HG03045 (cell line): ENCODE measurements around the gene TMEM250.

Experiments
- ATAC-seq: cut with Tn5 transposase; IDR thresholded peaks from one replicate; pipeline ENCODE4 v1.9.1; 2021; ENCODE audit warnings: mild to moderate bottlenecking, moderate library complexity; ENCODE audit not compliant: unreplicated experiment

Gene TMEM250

DNA sequence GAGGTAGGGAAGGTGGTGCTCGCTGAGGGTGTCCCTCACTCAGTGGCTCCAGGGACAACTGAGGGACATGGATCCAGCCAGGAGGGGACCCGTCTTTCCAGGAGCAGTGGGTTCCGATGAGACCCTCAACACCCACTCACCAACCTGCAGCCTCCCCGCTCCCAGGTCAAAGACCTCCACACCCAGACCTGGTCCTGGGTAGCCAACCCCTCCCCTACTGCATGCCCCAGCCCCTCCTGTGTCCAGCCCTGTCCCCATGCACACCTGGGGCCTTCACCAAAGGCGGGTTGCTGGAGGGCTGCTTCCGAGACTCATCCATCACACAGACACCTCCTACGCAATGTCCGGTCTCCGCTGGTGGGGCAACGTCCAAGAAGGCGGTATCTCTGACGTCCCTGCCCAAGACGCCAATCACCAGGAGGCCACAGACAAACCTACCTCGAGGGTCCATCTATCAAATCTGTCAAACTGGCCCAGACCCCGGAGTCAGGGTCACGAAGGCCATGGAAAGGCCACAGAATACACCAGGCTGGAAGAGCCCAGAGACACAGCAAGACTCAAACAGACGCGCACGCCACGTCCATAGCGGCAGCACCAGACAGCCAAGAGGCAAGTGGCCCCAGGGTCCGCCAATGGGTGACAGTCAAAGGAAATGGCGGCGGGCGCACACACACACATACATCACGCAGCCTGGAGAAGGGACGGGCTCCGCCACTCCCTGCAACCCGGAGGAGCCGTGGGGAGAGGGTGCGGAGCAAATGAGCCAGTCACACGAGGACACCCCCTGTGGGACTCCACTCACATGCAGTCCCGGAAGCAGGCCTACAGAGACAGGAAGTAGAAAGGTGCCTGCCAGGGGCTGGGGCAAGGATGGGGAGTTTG lies 34.4 kb downstream of the TMEM250 start:
- ATAC-seq, result no peak

DNA sequence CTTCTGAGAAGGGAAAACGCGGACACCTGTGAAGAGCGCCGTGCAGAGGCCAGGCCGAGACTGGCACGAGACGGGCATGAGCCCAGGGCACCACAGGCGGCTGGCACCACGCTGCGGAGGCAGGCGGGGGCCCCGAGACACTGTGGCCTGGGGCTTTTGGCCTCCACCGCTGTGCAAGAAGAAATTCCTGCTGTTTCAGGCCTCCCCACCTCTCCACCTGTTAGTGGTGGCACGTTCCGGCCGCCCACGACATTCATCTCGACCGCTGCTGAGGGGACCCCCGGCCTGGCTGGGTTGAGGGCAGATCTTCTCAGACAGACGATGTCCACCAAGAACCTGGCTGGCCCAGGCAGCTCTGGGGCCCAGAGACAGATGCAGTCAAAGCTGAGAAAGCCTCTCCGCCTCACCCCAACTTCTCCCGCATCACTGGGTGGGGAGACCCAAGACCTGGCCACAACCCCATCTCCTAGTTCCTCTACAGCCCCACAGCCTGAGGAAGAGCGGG lies 35.1 kb downstream of the TMEM250 start:
- no peak for ATAC-seq

DNA sequence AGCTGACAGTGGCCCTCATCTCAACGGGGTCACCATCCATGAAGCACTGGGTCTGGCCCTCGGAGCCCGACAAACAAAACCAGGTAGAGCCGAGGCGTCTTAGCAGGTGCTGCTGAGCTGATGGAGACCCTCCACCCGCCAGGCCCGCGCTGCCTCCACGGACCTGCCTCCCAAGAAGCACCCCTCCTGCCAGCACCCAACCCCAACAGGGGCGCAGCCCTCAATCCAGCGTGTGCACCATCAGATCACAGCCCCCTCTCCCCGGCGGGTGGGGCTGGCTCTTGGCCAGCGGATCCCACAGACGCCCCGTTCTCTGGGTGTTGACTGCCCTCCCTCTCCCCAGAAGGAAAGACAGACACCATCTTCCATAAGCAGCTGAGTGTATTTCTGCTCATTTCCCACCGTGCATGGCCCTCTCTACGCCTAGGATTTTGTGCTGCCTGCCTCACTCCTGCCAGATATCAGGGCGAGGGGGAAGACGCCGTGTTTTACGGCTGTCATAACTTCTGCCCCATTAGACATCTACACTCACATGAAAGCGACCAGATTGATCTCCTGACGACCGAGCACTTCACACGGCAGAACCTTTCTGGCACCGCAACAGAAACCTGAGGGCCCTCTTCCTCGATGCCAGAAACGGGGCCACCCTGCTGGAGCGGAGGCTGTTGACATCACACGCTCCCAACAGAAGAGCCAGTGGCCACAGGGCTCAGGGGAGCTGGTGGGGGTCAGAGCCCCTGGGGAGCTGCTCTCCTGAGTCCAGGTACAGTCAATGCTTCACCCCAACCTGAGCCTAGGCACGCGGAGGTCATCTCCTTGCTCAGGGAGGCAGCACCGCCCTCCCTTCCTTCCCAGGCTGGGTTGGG lies 35.9 kb downstream of the TMEM250 start:
- no peak for ATAC-seq

DNA sequence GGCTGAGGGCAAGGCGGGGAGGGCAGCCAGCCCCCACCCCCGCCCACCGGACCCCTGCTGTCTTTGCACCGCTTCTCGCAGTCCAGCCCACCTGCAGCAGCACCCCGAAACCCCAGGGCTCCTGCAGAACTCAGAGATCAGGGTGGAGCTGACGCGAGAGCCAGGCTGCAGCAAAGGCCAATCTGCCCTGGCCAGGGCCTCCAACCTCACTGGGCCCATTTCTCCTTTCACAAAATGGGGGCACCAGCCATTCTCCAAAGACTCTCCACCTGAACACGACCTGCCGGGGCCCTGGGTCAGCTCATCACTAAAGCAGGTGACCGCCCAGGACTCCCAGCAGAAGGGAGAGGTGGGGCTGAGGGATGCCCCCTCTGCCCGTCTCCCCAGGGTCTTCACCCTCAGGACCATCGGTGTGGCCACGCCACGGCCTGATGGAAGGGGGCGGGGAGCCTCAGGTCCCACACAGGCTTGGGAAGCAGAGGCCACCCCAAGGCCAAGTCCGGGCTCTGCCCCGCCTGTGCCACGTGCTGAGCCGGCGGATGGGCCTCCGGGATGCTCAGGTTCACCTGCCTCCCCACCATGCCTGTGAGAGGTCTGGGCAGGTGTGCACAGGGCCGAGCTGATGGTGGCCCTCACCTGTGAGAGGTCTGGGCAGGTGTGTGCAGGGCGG lies 36.7 kb downstream of the TMEM250 start:
- no peak for ATAC-seq

DNA sequence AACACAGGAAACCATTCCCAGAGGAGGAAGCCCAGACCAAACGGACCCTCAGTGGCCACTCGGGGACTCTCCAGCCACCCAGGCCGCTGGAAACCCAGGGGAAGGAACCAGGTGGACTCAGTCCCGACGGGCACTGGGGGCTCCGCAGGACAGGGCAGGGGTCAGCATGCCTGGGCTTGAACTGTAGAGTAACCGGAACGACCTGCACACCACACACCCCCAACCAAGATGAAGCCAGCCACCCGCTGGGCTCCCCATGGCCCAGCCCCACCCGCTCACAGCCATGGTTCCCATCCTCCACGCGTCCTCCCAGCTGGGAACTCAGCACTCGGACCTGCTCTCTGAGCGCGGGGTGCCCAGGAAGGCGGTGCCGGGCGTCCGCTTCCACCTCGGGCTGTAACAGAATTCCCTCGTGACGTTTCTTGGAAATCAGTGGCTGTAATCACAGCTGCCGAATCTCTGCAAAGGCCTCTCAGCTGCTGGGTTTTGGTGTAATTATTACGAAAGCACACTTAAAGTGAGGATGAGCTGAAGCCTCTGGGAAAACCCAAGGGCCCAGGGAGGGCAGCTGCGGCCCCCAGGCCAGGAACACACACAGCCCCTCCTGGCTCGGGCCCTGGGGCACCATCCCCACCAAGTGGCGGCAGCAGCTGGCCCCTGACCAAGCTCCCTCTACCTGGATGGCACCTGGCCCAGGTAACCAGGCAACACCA lies 37.4 kb downstream of the TMEM250 start:
- no peak for ATAC-seq

DNA sequence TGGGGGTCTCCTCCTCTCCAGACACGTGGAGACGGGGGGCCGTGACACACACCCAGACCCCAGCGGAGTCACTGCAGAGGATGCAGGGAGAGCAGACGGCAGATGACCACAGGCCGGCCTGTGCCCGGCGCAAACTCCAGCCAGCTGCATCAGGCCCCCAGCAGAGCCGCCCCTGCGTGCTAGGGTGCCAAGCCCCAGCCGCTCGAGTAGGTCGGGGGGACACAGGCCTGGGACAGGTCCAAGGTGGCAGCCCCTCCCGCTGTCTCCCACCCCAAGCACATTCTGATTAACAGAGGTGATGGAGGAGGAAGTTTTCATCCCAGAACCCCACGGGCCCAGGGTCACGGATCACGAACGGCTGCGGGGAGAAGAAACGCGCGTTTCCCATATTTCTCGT lies 38.0 kb downstream of the TMEM250 start:
- no peak for ATAC-seq

DNA sequence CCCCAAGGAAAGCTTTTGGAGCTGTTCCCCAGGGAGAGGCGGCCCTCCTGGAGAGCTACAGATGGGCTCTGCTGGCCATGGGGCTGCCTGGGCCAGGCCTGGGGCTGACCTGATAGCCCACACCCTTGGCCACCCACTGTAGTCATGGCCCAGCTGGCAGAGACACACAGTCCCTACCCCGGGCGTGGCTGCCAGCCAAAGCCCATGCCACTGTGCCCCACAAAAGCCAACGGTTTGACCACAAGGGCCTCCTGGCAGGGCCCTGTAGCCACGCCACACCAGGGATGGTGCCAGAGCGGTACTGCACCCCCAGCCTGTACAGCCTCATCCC lies 38.8 kb downstream of the TMEM250 start:
- ATAC-seq, result no peak

DNA sequence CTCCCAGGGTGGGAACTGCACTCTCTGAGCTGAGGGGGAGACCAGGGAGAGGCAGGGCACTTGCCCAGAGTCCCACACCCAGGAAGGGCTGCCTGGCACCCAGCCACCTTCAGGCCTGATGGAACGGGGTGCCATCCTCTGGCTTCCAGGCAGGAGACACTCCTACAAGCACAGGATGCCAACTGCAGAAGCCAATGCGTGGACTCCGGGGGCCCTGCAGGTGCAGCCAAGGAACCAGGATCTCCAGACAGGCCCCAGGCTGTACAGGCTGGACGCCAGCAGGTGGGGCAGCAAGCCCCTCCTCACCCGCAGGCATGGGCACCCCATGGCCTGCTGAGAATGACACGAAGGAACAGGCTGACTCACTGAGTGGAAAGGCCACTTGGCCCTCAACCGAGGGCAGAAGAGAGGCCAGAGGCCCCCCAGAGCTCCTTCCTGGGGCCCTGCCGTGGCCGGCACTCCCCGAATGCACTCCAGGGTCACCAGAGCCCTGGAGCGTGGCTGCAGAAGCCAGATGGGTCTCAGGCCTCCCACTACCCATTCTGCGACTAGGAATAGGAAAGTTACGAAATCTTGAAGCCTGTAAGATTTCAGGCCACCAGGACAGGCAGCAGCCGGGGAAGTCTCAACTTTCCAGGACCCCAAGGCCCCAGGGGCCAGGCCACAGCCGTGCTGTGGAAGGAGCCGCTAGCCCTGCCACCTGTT lies 39.3 kb downstream of the TMEM250 start:
- ATAC-seq, result no peak

DNA sequence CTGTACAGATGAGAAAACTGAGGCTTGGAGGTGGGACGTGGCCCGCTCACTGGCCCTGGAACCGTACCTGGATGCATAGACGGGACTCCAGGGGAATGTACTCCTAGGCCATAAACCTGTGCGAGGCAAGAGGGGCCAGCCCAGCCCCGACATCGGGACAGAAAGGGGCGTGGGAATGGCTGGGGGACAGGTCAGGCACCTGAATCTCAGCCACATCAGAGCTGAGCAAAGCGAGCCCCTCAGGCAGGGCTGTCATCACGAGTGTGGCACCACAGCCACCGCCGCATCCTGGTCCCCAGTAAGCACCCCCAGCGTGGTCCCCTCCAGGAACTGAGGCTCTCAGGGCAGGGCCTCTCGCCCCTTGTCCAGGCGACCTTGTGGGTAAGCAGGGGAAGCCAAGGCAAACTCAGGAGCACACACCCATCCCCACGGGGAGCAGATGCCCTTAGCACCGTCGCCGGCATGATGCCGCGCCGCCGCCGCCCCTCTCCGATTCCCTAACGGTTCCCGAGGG lies 40.1 kb downstream of the TMEM250 start:
- ATAC-seq, result no peak

DNA sequence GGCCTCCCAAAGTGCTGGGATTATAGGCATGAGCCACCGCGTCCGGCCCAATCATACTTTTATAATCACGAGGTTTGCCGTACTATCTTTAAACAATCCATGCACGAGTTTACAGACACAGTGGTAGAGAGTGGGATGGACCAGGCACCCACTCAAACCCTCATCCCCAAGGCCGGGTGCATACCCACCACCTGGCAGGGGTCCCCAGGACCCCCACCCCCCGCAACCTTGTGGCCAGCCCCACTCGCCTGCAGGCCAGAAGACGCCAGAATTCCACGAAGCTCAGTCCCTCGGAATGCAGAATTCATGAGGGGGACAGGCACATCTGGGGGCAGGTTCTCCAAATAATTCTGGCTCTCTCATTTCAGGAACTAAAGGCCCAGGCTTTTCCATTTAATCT lies 40.7 kb downstream of the TMEM250 start:
- ATAC-seq, result no peak

DNA sequence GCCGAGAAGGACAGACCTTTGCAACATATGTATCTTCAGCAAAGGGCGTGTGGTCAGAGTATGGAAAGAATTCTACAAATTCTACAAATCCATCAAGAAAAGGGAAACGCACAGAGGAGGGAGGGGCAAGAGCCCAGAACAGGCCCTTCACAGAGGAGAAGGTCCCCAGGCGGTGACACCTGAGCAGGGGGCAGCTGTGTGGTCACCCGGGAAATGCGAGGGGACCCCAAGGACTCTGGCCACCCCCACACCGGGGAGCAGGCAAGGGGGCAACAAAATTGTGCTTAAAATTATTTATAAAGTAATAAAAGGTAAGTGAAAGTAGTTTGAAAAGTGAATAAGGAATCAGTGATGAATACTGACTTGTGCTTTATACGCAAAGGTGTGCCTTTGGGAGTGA lies 41.2 kb downstream of the TMEM250 start:
- ATAC-seq, result no peak

DNA sequence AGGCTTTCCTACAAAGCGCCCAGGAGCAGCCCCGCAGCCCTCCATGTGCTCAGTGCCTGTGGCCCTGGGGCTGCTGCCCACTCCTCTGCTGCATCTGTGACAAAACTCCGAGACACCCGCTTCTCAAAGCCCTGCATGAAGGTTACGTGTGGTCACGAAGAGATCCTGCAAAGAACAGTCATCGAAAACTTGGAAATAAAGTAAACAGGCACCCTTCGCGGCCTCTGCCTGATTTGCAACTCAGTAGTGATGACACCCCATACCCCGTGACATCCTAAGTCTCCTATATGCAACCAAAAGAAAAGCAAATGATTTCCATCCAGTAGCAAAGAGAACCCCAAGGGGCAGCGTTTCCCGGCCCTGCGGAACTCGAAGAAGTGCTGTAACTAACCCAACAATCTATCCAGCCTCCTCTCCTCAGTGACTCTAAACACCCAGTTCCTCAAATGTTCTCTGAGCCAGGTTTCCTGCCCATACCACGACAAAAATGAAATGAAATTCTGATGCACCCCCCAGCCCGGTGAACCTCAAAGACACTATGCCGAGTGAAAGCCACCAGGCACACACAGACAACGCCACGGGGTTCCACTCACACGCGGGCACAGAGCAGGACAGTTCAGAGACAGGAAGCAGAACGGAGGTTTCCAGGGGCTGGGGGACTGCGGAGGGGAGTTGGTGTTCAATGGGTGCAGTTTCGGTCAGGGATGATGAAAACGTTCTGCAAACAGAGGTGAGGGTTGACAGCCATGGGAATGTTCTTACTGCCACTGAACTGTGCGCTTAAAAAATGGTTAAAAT lies 42.6 kb downstream of the TMEM250 start:
- ATAC-seq, result no peak

DNA sequence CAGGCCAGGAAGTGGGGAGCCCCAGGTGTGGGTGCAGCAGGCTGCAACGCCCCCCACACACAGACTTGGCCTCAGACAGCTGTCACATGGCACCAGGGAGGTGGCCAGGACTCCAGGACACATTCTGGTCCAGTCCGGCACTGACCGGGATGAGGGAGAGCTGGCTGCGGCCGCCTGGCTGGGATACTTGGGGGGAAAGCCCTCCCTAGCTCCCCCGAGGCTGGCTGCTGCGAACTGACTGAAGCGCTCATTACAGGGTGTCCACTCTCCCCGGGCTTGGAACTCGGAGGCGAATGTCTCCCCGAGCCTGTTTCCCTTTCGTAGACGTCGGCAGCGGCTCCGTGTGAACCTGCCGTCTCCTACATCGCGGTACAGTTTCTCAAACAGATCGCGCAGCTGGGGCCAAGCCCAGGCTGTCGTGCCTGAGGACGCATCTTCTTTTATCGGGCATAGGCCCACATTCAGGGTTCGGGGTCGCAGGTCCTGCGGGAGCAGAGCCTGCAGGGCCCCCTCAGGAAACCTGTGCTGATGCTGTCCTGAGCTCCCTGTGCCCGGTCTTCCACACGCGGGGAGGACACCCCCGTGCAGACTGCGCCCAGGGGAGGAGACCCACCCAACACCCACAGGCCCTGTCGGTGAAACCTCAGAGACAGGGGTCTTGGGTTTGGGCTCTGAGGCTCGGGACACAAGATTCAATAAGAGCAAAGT lies 43.4 kb downstream of the TMEM250 start:
- ATAC-seq, result no peak

DNA sequence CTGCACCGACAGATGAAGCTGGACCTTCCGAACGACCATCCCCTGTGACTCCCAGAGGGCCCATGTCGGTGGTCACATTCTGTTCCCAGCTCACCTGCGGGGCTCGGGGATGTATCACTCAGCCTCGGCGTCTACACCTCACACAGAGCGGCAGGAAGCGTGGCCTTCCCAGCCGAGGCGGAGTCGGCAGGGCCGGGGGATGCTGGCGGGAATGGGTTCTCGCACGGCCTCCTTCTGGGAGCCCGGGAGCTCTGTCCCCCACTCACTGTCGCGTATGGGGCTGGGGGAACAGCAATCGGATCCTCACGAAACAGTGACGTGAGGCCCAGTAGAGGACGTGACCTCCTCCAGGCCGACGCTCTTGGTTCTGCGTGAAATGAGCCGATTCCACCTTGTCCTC lies 44.0 kb downstream of the TMEM250 start:
- ATAC-seq, result no peak
